H1 (cell line): Measurements from ENCODE around the gene FHIT. TPM values are rescaled to one million over a fixed set of nuclear protein-coding genes. Genes with fewer than 3 reads are reported as not detected.

Experiments used
- CTCF ChIA-PET: fragments of 300-600 bp; sonication (Branson Sonifier 250); formaldehyde crosslinking; loops from one replicate; lab custom pipeline; 2021; ENCODE audit not compliant: partially characterized antibody; lab: Charles Lee
- POLR2A ChIA-PET: fragments of 300-600 bp; sonication (Branson Sonifier 250); formaldehyde crosslinking; loops from one replicate; lab custom pipeline; 2021; ENCODE audit warnings: inconsistent platforms; ENCODE audit not compliant: partially characterized antibody; lab: Charles Lee
- DNase-seq, 2 experiments: peaks; one replicate each; pipeline versions ENCODE4 v3.0.0 to v3.0.0-alpha.2; 2010 to 2022; ENCODE audit warnings: low spot score in 2 of 2, low read depth in 1 of 2, mixed read lengths in 1 of 2
- FAIRE-seq: peaks from 2 replicates; lab custom pipeline; 2011; peaks lifted over from hg19 to GRCh38; lab: Jason Lieb, UNC
- H2AFZ ChIP-seq: 2 replicates; pipeline ENCODE4 v1.8.1; 2012; ENCODE audit warnings: low read length, inconsistent platforms
- H2AK5ac ChIP-seq: 2 replicates; pipeline ENCODE4 v1.6.1; 2013; ENCODE audit warnings: low read depth, low read length
- H2BK120ac ChIP-seq: replicated peaks from 2 replicates; pipeline ENCODE3; 2013; ENCODE audit warnings: low read depth, low read length, inconsistent platforms
- H2BK12ac ChIP-seq: 2 replicates; pipeline ENCODE4 v1.6.1; 2013; ENCODE audit warnings: low read depth, low read length
- H2BK15ac ChIP-seq: 2 replicates; pipeline ENCODE4 v1.6.1; 2013; ENCODE audit warnings: low read length
- H2BK20ac ChIP-seq: 2 replicates; pipeline ENCODE4 v1.6.1; 2013; ENCODE audit warnings: low read length
- H2BK5ac ChIP-seq: 2 replicates; pipeline ENCODE4 v1.6.1; 2013; ENCODE audit warnings: low read depth, low read length
- H3K14ac ChIP-seq: 2 replicates; pipeline ENCODE4 v1.6.1; 2013; ENCODE audit warnings: inconsistent platforms; ENCODE audit not compliant: insufficient read length
- H3K18ac ChIP-seq: 2 replicates; pipeline ENCODE4 v1.6.1; 2013; ENCODE audit warnings: low read length; ENCODE audit errors: extremely low read depth
- H3K23ac ChIP-seq: 2 replicates; pipeline ENCODE4 v1.6.1; 2013; ENCODE audit warnings: inconsistent platforms; ENCODE audit not compliant: insufficient read length
- H3K23me2 ChIP-seq: 2 replicates; pipeline ENCODE4 v1.6.1; 2013; ENCODE audit warnings: low read depth, low read length
- H3K27ac ChIP-seq: 2 replicates; pipeline ENCODE4 v1.6.1; 2011; ENCODE audit warnings: low read depth, low read length, inconsistent platforms
- H3K27me3 ChIP-seq, 4 experiments: replicated peaks in 1 of 4; 1 replicate in 1 of 4; 2 replicates in 3 of 4; pipeline versions ENCODE4 v1.6.1 to v1.8.1; 2011 to 2013; ENCODE audit warnings: low read length in 3 of 4, mild to moderate bottlenecking in 3 of 4, inconsistent platforms in 2 of 4, mixed read lengths in 2 of 4, moderate library complexity in 1 of 4; ENCODE audit not compliant: control insufficient read depth in 3 of 4, insufficient read depth in 3 of 4; ENCODE audit errors: extremely low read depth in 1 of 4
- H3K36me3 ChIP-seq, 4 experiments: 2 replicates each; pipeline versions ENCODE4 v1.6.1 to v1.8.1; 2011 to 2013; ENCODE audit warnings: mild to moderate bottlenecking in 4 of 4, low read length in 3 of 4, moderate library complexity in 2 of 4, control low read depth in 1 of 4, inconsistent platforms in 1 of 4; ENCODE audit not compliant: insufficient read depth in 4 of 4, control insufficient read depth in 2 of 4
- H3K4ac ChIP-seq: replicated peaks from 2 replicates; pipeline ENCODE3; 2013; ENCODE audit warnings: low read length, low read depth, mixed read lengths, inconsistent platforms; ENCODE audit not compliant: insufficient read length
- H3K4me1 ChIP-seq, 4 experiments: replicated peaks in 1 of 4; 1 replicate in 1 of 4; 2 replicates in 3 of 4; pipeline versions ENCODE4 v1.6.1 to v1.8.1; 2011 to 2013; ENCODE audit warnings: low read length in 3 of 4, inconsistent platforms in 2 of 4, mixed read lengths in 1 of 4; ENCODE audit not compliant: insufficient read depth in 4 of 4, control insufficient read depth in 3 of 4
- H3K4me2 ChIP-seq, 2 experiments: 2 replicates each; pipeline versions ENCODE4 v1.6.1 to v1.8.1; 2011 to 2013; ENCODE audit warnings: low read depth in 2 of 2, low read length in 2 of 2, control low read depth in 1 of 2, inconsistent platforms in 1 of 2, mild to moderate bottlenecking in 1 of 2; ENCODE audit not compliant: insufficient read depth in 1 of 2
- H3K4me3 ChIP-seq, 4 experiments: fragments of 200-600, 300-600 bp in 1 of 4; sonication (generic), shearing (Covaris generic), sonication (Bioruptor Twin) in 1 of 4; 2 replicates each; pipeline versions ENCODE4 v1.5.1 to v1.8.1; 2011 to 2016; ENCODE audit warnings: low read length in 4 of 4, low read depth in 3 of 4, control low read depth in 2 of 4, inconsistent platforms in 2 of 4, mild to moderate bottlenecking in 2 of 4, mixed read lengths in 1 of 4, moderate library complexity in 1 of 4; ENCODE audit not compliant: insufficient read depth in 2 of 4; ENCODE audit errors: extremely low read depth in 1 of 4
- H3K56ac ChIP-seq: replicated peaks from 2 replicates; pipeline ENCODE3; 2013; ENCODE audit warnings: low read depth, mild to moderate bottlenecking, mixed read lengths, low read length, inconsistent platforms; ENCODE audit not compliant: insufficient read length
- H3K79me1 ChIP-seq: 2 replicates; pipeline ENCODE4 v1.6.1; 2013; ENCODE audit warnings: low read depth, low read length, control low read depth
- H3K79me2 ChIP-seq, 2 experiments: 2 replicates each; pipeline versions ENCODE4 v1.6.1 to v1.8.1; 2012 to 2013; ENCODE audit warnings: low read length in 2 of 2, mild to moderate bottlenecking in 2 of 2, inconsistent platforms in 1 of 2; ENCODE audit not compliant: insufficient read depth in 2 of 2, control insufficient read depth in 1 of 2
- H3K9ac ChIP-seq, 4 experiments: replicated peaks in 1 of 4; 1 replicate in 1 of 4; 2 replicates in 3 of 4; pipeline versions ENCODE4 v1.6.1 to v1.8.1; 2011 to 2013; ENCODE audit warnings: low read depth in 3 of 4, low read length in 3 of 4, control low read depth in 2 of 4, mild to moderate bottlenecking in 2 of 4, moderate library complexity in 2 of 4, inconsistent platforms in 1 of 4; ENCODE audit errors: extremely low read depth in 1 of 4
- H3K9me3 ChIP-seq, 2 experiments: 2 replicates each; pipeline versions ENCODE4 v1.6.1 to v1.8.1; 2012 to 2013; ENCODE audit warnings: mild to moderate bottlenecking in 2 of 2, moderate library complexity in 2 of 2, control low read depth in 1 of 2, inconsistent platforms in 1 of 2, low read depth in 1 of 2, low read length in 1 of 2, mixed read lengths in 1 of 2; ENCODE audit not compliant: insufficient read depth in 2 of 2
- H4K20me1 ChIP-seq, 2 experiments: replicated peaks in 1 of 2; 2 replicates each; pipeline versions ENCODE3 to v1.8.1; 2011 to 2013; ENCODE audit warnings: inconsistent platforms in 2 of 2, low read length in 2 of 2, mild to moderate bottlenecking in 1 of 2; ENCODE audit not compliant: insufficient read depth in 2 of 2, control insufficient read depth in 1 of 2
- H4K5ac ChIP-seq: 2 replicates; pipeline ENCODE4 v1.6.1; 2013; ENCODE audit warnings: low read length, low read depth, mixed read lengths, inconsistent platforms; ENCODE audit not compliant: insufficient read length
- H4K8ac ChIP-seq: 2 replicates; pipeline ENCODE4 v1.8.0; 2013; ENCODE audit warnings: mild to moderate bottlenecking, moderate library complexity, low read length, inconsistent platforms; ENCODE audit not compliant: insufficient read depth; ENCODE audit errors: extremely low read depth
- H4K91ac ChIP-seq: replicated peaks from 2 replicates; pipeline ENCODE3; 2013; ENCODE audit warnings: low read length, mixed read lengths, inconsistent platforms; ENCODE audit not compliant: insufficient read length
- KDM1A ChIP-seq: fragments of 200-600, 300-600 bp; sonication (generic); IDR thresholded peaks from 2 replicates; pipeline ENCODE4 v1.7.1; 2016; ENCODE audit warnings: mild to moderate bottlenecking, low read length, borderline replicate concordance
- KDM4A ChIP-seq: IDR thresholded peaks from one replicate; pipeline ENCODE4 v1.7.1; 2012; ENCODE audit warnings: low read depth, mild to moderate bottlenecking, moderate library complexity, low read length, inconsistent platforms; ENCODE audit not compliant: severe bottlenecking
- PHF8 ChIP-seq: fragments of 200-600 bp; sonication (generic); conservative IDR thresholded peaks from 2 replicates; pipeline ENCODE4 v1.7.1; 2012; ENCODE audit warnings: low read depth, mild to moderate bottlenecking, inconsistent platforms, low read length, moderate library complexity
- TAF1 ChIP-seq: IDR thresholded peaks from 2 replicates; pipeline ENCODE4 v1.6.1; 2011; ENCODE audit warnings: mild to moderate bottlenecking, low read depth, low read length
- TEAD4 ChIP-seq: IDR thresholded peaks from 2 replicates; pipeline ENCODE4 v1.6.1; 2012; ENCODE audit warnings: low read depth, low read length, inconsistent platforms, mixed read lengths
- WGBS, 2 experiments: shearing (Covaris generic) in 1 of 2; methylation state at CpG; one replicate each; pipeline versions ENCODE4 v1.1.6 to v1.1.7; 2013 to 2015; ENCODE audit warnings: low lambda C conversion rate in 2 of 2, mixed read lengths in 2 of 2, inconsistent platforms in 1 of 2, low coverage in 1 of 2, missing lambda C conversion rate in 1 of 2; ENCODE audit not compliant: insufficient replicate concordance in 2 of 2, insufficient coverage in 1 of 2, insufficient read length in 1 of 2; ENCODE audit errors: extremely low coverage in 1 of 2, missing lambda C conversion rate in 1 of 2; 5-methylcytosine and 5-hydroxymethylcytosine counted together
- polyA plus RNA-seq, 7 experiments: library from polyadenylated mRNA; depleted of rRNA in 3 of 7; stranded (reverse) in 5 of 7; unstranded in 2 of 7; fragments of >200 nt in 5 of 7; fragments of 200-250 nt in 2 of 7; gene quantifications; 1 replicate in 5 of 7; 2 replicates in 1 of 7; 4 replicates in 1 of 7; pipeline versions ENCODE4 v1.2.1 to v1.2.3, GENCODE V29; 2011 to 2013; ENCODE audit warnings: missing spikeins in 2 of 7, mixed read lengths in 2 of 7
- total RNA-seq: library from RNA; stranded (reverse); fragmentation: NEBNext Ultra II Directional; extraction: Animal tissue kit (Norgen Biotek cat#: 25700); gene quantifications from 2 replicates; pipeline ENCODE4 v1.2.1, GENCODE V29; 2021

FHIT gene
- total and polyA plus RNA-seq, 2 of the 8 experiments (the other 6 are each of a cell fraction or from before 2014, with no cell fraction given): 1.2 to 3.2 TPM

GRCh38 chr3:60187343-60187742, 1063.9 kb downstream of the FHIT start:
- Histone ChIP-seq H3K14ac (no peak overlapping the region), H3K79me1 (no peaks in the 10 kb centered on the region), H4K20me1 (no peaks in the 10 kb centered on the region), H2BK20ac (no peak overlapping the region), H4K5ac (no peak overlapping the region), H3K36me3 (no peaks in the 10 kb centered on the region), H3K4ac (no peak overlapping the region), H4K8ac (no peak overlapping the region), H3K23me2 (no peaks in the 10 kb centered on the region), H2AK5ac (no peak overlapping the region), H2BK5ac (no peak overlapping the region), H3K4me3 (no peak overlapping the region), H3K9ac (no peak overlapping the region), H2AFZ (no peak overlapping the region), H2BK12ac (no peak overlapping the region), H2BK15ac (no peak overlapping the region), H3K27me3 (no peaks in the 10 kb centered on the region), H3K4me2 (no peak overlapping the region), H3K56ac (no peak overlapping the region), H2BK120ac (no peak overlapping the region), H3K4me1 (peaks cover 0 to 8% (median 2%) of the 10 kb centered on the region in 4 experiments; a peak in 3 of 7 replicates), H3K9me3 (no peaks in the 10 kb centered on the region), H3K79me2 (no peaks in the 10 kb centered on the region), H3K23ac (no peak overlapping the region), H3K27ac (no peak overlapping the region), H4K91ac (no peak overlapping the region), H3K18ac (no peak overlapping the region)
- TF ChIP-seq TAF1: no peak
- no peak for TF ChIP-seq KDM4A
- no peak for TF ChIP-seq PHF8
- no peak for TF ChIP-seq KDM1A
- no peak for TF ChIP-seq TEAD4
- DNase-seq (no peak), FAIRE-seq (no peak)
- WGBS, 2 experiments: 97% methylated on average over 4 of the region's 4 CpGs; no CpG with 5 or more reads in 1 of the 2 experiments
- CTCF ChIA-PET: interaction anchor here (1.2 kb wide), 1 partner anchor 20 kb away, joined by 3 read pairs; no protein-coding TSS in a partner anchor
- POLR2A ChIA-PET: no interaction called here
